ENCODE results near the gene ATP6V1A.

The ATP6V1A gene
- 77.3 to 109 reads per million in 2 donors for total RNA-seq

DNA sequence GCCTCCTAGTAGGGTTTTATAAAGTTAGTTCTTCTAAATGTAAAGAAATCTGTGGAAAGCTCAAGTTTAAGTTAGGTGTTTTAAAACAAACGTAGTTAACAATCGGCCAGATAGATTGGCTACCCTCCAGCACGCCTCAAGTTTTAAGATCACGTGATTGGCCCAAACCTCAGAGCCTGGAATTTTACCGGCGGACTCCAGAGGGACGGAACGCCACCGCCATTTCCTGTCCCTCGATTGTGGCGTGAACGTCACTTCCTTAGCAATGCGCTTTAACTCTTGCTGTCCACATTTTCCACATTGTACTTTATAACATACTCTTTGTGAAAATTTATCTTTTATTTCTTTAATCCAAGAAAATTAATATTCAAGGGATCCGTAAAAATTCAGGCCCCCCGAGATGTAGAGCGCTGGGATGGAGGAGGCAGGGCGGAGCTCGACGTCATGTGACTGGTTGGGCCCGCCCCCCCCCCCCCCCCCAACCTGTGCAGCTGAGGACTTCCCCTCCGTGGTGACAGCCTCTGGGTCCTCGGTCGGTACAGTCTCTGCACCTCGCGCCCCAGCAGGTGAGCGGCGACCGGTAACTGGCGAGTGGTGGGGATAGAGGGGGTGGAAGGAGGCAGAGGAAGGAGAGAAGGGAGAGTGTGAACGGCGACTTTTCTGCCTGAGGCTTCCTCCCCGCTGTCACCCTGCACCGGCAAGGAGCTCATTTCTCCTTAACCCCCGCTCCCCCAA is at the start of gene ATP6V1A:
Gene ATP6V1A (plus strand): TSS at position 488 of the 735 bp plus-strand sequence. CDS start 31,719 bp downstream, outside the sequence.
- DNase-seq, result peak; percentile 63

DNA sequence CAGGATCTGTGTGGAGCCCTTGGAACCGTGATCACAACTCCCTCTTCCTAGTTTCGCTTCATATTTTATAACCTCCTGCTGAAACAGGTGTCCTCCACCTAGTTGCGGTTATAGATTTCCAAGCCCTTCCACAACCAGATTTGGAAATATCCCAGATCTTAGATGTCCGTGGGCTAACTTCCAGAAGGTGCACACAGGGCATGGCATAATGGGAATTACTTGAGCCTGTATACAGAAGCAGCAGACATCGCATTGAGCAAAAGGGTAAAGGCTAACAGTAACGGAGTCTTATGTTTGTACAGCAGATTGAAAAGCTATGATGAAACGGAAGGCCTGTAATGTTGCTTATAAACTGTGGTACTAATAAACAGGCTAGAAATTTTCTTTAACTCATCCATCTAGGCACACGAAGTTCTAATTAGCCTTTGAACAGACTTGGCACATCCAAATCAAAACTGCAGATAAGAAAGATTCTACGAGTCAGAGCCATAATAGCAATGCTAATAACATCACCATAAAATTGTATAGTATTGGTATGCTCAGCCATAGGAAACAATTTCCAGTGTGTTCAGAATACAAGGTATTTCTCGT is 49.2 kb upstream of the ATP6V1A start:
- no peak for DNase-seq

DNA sequence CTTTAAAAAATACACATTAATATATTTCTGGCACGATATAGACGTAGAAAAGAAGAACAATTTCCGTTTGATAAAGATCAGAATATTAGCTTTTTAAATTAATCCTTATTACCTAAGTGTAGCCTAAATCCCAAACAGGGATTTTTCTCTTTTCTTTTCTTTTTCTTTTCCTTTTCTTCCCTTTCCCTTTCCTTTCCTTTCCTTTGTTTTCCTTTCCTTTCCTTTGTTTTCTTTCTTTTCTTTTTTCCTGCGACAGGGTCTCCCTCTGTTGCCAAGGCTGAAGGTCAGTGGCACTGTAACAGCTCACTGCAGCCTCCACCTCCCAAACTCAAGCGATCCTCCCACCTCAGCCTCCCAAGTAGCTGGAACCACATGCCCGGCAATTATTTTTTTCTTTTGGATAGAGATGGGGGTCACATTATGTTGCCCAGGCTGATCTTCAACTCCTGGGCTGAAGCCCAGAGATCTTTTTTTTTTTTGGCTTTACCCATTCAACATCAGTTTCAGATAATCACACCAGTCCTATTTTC is 48.6 kb upstream of the ATP6V1A start:
- DNase-seq, result no peak

DNA sequence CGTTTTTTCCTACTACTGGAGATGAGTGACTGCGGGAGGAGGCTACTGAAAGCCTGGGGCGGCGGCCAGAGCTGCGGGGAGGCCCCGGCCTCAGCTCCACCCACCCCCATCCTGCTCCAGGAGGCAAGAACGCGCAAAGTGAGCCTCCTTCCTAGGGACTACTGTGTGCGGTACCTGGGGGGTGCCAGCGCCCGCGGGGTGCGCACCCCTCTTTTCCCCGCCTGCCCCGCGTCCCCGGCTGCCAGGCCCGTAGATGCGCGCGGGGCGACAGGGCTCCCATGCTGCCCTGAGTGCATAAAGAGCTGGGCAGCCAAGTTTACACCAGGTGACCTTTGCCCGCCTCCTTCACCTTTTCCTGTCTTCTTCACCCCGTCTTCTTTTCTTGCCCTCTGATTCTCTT is 47.9 kb upstream of the ATP6V1A start:
- no peak for DNase-seq

DNA sequence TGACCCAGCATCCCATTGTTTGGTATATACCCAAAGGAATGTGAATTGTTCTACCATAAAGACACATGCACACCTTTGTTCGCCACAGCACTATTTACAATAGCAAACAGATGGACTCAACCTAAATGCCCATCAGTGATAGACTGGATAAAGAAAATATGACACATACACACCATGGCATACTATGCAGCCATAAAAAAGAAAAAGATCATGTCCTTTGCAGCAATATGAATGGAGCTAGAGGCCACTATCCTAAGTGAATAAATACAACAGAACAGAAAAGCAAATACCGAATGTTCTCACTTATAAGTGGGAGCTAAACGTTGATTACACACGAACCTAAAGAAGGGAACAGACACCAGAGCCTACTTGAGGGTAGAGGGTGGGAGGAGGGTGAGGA is 39.0 kb upstream of the ATP6V1A start:
- DNase-seq, result no peak

DNA sequence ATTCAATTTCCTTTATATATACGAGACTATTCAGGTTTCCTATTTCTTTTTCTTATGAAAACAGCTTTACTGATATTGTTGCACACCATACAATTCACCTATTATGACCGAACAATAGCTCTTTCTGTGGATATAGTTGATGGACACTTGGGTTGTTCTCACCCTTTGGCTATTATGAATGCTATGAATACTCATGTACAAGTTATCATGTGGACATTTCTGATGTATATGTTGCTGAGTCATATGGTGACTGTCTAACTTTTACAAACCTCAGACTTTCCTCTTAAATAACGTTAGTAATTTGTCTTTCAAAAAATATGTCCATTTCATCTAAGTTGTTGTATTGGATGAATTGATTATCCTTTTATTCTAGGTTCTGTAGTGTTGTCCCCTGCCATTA is 34.7 kb upstream of the ATP6V1A start:
- DNase-seq, result no peak

DNA sequence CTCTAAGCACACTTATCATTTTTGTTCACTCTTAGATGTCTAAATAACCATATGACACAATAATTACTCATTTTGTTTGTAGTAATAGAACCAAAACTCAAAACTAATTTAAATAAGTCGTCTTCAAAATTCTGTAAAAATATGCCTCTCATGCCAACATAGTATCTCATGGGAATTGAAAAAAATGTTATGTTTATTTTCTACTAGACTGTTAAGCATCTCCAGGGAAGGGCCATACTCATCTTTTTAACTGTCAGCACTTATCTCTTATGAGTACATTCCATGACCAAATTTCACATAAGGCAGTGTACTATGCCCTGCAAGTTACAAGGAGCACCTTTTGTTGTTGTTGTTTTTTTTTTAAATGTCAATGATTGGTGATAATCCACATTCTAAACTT is 32.1 kb upstream of the ATP6V1A start:
- no peak for DNase-seq

DNA sequence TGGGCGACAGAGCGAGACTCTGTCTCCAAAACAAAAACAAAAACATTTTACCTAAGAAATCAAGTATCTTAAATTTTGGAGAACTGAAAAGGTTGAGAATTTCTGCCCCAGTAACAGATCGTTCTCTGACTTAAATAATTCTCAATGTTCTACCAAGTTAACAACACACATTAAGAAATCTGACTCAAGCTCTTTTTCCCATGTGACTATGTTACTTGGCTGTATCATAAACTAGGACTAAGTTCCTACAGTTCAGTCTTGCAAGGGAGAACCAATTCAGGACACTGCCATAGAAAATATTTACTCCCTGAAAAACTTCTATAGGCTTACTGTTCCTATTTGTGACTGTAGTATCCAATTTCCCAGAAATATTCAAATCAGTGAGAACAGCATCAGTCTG is 29.5 kb upstream of the ATP6V1A start:
- no peak for DNase-seq

DNA sequence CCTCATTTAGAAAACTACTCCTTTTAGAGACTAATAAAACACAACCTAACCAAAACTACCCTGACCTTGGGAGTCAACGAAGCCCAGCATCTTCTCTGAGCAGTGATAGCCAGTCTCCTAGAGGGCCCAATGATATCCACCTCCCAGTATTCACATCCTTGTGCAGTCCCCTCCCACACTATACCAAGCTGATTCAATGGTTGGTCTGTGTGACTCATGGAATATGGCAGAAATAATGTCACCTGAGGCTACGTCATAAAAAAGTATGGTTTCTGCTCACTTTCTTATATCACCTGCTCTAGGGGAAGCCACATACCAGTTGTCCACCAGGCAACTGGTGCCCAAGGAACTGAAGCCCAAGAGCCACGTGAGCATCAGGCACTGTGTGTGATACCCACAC is 29.0 kb upstream of the ATP6V1A start:
- no peak for DNase-seq

DNA sequence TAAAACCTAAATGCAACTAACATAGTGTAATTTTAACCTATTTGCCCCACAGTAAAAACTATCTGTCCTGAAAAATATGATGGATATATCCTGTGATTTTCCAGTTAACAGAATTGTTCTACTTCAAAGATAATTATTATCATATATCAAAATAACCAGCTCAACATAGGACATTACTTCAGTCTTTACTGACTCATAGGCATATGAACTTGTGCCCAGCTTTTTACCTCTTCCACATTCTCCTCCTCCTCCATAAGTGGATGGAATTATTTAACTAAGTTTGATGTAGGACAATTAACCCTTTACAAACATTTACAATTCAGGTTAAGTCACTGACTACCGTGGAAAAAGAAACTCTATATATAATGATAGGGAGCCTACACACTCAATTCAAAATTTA is 27.5 kb upstream of the ATP6V1A start:
- no peak for DNase-seq

DNA sequence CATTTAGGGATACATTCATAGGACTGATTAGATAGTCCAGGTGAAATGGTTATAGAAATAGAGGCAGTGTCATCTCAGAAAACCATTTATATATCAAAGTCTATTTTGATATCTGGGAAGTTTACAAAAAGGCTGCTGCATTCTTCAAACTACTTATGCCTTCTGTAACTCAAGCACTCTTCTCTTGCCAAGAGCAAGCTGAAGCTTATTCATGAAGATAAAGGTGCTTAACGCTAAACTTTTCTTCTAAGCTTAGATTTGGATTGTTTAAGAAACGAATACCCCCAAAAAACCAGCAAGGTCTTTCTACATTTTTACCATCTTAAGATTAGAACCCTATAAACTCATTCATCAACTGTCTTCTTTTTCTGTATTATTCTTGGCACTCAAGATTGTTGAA is 27.1 kb upstream of the ATP6V1A start:
- DNase-seq, result no peak

DNA sequence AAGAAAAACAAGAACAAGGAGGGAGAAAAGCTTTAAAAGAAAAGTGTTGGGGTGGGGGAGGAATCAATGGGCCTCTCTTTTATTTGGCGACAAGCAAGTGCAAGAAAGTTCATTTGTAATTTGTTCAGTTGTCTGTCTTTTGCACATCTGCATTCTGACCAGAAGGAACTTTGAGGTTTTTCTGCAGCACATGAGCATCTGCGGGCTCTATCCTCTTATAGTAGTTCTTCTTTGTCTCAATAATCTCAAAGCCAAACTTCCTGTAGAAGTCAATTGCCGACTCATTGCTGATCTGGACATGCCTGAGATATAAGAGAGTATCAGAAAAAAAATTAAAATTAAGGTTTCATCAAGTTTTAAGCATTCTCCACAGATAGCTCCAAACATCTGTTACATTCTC is 25.2 kb upstream of the ATP6V1A start:
- no peak for DNase-seq

DNA sequence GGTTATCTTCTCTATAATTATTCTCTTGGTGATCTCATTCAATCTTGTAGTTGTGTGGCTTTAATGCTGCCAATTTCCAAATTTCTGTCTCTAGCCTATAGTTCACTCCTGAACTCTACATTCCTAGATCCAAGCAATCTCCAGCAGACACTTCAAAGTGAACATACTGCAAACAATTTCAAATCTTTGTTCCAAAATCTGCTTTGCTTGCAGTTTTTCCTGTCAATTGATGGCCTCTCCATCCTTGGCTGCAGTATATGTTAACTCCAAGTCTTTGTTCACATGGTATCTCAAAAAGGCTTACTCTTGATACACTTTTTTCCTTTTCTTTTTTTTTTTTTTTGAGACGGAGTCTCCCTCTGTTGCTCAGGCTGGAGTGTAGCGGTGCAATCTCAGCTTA is 18.2 kb upstream of the ATP6V1A start:
- DNase-seq, result no peak

DNA sequence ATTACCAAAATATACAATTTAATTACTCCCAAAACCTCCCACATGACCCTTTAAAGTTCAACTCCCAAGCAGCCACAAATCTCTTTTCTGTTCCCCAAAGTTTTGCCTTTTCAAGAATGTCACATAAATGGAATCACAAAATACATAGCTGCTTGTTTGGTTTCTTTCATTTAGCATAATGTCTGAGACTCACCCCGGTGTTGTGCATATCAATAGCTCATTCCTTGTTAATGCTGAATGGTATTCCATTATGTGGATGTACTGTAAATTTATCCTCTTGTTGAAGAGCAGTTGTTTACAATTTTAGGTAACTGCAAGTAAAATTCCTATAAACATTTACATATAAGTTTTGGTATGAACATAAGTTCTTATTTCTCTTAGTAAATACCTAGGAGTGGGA is 16.3 kb upstream of the ATP6V1A start:
- no peak for DNase-seq

DNA sequence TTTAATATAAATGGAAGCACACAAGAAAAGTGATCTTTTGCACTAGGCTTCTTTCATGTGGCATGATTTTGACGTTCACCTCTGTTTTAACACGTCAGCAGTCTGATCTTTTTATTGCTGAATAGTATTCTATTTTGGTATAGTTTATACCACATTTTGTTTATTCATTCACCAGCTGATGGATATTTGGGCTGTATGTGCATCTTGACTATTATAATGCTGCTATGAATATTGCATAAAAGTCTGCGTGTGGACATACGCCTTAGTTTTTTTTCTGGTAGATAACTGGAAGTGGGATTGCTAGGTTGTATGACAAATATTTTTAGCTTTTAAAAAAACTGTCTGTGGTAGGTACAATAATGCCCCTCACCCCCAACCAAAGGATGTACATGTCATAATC is 15.1 kb upstream of the ATP6V1A start:
- no peak for DNase-seq

DNA sequence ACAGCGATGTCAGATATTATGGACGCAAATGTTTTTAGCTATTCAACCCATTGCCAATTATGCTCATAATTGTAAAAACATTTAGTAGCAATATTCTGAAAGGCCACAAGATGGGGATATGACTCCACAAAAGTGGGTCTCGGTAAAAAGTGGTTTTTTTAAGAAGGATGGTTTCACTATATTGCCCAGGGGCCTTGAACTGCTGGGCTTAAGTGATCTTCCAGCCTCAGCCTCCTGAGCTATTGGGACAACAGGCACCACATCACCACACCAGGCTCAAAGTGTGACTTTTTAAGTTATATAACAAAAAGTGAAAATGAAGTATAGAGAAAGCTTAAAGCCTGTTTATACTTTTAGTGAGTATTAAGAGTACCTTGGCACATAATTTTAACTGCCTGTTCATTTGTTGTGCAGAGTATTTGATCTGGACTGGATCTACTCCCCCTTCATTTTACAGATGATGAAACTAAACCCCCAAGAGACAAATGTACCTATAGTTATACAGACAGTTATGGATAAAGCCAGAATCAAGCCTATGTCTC is 10.2 kb upstream of the ATP6V1A start:
- no peak for DNase-seq

DNA sequence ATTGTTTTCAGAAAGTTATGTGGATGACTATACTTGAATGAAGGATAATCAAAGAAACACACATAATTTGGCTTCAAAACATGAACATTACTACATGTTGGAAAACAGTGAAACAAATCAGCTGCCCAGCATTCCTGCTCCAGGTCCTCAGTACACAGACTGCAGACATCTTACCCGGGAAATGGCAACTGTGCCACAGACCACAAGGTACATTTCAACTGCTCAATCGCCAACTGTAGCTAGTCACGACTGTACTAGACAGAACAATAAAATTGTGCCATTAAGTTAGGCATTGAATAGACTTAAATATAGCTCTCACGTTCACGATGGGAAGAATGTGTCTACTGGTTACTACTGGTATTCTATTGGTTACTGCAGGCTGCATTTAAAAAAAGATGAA is 5.7 kb upstream of the ATP6V1A start:
- no peak for DNase-seq

DNA sequence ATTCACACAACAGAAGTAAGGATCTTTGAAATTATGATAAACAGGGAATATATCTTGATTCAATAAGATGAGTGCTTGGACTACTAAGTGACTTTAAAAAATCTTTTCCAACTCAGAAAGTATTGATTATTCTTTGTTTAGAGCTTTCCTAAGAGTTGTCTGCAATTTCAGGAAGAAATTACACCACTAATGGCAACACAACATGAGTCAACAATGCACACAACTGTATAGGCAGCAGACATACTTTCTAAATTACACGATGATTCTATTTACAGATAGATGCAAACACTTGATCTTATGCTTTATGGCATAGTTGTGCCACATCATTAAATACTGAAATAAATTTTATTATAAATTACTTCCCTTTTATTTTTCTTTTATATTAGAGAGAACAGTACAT is 5.2 kb upstream of the ATP6V1A start:
- no peak for DNase-seq

DNA sequence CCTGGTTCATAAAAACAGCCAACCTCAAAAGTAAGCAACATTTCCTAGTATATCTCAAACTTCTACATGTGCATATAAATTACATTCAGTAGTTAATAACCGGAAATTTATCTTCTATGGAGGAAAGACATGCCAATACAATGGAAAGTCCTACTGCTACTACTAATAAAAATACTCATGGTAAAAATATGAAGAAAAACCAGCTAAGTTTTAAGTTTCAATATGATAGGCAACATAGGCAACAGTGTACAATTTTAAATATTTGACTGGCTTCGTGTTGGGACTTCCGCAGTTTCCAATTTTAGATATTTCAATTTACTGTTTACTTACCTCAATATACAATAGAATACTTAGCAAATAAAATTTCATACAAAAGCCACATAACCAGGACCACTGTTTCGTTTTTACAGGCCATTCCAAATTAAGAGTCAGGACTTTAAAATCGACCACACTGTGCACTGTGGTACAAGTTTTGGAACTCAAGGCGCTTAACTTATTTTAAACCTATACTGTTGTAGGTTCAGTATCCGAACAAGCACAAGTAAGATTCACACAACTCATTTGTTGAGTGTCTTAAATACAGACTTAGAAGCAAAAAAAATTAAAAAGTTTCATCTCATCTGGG is 3.7 kb upstream of the ATP6V1A start:
- DNase-seq, result no peak

DNA sequence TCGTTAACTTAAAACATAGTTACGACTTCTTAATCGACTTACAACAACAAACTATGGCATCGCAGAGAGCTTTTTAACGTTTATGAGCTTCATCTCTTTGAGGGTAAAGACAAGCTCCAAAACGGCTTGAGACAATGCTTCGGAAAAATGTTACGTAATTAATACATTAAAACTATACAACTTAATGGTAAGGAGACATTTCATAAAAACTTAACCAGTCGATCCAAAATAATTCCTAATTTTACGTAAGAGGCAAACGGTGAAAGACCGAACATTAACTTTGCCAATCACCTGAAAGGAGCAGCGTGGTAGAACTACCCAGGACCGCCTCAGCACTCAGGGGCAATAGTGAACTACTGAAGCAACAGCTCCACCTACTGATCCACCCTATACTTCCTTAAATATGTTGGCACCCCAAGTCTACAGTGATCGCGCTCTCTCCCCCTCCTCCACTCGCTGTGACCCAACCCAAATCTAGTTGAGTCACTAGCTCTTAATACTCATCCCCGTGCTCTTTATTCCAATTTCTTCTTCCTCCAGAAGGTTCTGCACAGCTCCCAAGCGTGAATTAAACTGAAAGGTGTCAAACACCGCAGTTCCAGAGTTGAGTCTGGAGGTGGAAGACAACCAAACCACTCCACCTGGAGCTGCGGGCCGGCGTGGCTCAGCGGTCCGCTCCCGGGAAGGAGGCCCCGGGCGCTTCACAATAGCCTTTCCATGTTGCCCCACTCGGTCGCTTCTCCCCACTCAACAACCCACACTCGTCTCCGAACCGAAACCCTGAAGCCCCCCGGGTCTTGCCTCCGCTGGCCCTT is 1.7 kb upstream of the ATP6V1A start:
- DNase-seq, result no peak

DNA sequence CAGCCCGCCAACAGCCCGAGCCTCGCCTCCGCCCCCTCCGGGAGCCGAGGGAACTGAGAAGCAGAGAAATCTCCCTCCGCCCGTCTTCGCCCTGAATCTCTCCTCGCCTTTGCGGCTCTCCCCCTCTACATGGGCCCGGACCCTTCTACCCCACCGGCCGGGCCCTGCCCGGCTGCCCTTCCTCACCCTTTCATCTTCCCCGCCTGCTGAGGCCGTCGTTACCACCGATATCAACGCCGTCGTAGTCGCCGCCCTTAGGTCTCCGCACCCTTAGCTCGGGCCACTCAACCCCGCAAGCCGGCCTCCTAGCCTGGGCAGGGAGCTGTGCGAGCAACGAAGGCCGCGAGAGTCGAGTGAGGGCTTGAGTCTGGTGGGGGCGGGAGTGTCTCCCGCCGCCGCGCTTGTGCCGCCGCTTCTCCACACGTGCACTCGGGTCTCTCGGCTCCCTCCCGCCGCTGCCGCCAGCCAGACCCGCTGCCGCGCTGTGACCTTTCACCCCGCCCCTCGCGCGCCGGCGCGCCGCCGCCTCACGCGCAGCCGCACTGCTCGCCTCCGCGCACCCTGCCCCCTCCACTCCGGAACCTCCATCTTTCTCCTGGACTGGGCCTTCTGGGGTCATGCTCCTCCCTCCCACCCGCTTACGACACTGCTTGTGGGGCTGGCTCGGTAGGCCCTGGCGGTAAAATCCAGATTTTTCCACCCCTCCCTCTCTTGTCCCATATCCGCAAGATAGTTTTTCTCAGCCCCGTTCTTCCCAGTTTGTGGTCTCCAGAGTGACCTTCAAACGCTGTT is 883 bp upstream of the ATP6V1A start, which contains the start of gene NAA50:
Gene NAA50 (minus strand): TSS at position 494 of the 792 bp plus-strand sequence. CDS start 300 bp downstream, at position 194.
- DNase-seq, result peak; percentile 85
